Measurements from ENCODE around the gene CRYBA1. TPM values are rescaled to one million over a fixed set of nuclear protein-coding genes. Genes with fewer than 3 reads are reported as not detected.

Gene CRYBA1
- total RNA-seq, 2 donors from 2014 or later: not detected

DNA sequence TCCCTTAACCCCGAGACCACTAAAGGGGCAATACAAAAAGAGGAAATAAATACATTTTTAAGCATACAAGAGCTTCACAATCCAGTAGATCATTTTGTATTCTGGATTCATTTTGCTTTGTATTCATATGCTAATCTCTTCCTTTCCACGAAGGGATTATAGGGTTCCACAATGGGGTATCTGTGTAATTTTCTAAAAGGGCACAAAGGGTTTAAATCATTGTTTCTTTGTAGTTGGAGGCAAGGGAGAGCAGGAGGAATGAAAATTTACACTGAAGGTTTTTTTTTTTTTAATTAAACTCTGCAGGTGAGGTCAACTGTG, 47.9 kb downstream of the CRYBA1 start:
- Histone ChIP-seq H3K4me3 (peak overlapping the region; percentile 72 to 92), H3K27me3 (replicated peaks; ENCODE audit: insufficient read depth) (no peaks in the 10 kb centered on the region), H3K36me3 (no peaks in the 10 kb centered on the region), H3K9me3 (no peaks in the 10 kb centered on the region), H3K27ac (peak overlapping the region; percentile 92 to 99), H3K4me1 (replicated peaks) (peaks cover 6% of the 10 kb centered on the region)
- TF ChIP-seq POLR2AphosphoS5 (IDR thresholded peaks at IDR 0.05) (no peak), POLR2A (IDR thresholded peaks at IDR 0.05) (no peak)
- TF ChIP-seq, protein P1, sequence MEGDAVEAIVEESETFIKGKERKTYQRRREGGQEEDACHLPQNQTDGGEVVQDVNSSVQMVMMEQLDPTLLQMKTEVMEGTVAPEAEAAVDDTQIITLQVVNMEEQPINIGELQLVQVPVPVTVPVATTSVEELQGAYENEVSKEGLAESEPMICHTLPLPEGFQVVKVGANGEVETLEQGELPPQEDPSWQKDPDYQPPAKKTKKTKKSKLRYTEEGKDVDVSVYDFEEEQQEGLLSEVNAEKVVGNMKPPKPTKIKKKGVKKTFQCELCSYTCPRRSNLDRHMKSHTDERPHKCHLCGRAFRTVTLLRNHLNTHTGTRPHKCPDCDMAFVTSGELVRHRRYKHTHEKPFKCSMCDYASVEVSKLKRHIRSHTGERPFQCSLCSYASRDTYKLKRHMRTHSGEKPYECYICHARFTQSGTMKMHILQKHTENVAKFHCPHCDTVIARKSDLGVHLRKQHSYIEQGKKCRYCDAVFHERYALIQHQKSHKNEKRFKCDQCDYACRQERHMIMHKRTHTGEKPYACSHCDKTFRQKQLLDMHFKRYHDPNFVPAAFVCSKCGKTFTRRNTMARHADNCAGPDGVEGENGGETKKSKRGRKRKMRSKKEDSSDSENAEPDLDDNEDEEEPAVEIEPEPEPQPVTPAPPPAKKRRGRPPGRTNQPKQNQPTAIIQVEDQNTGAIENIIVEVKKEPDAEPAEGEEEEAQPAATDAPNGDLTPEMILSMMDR (IDR thresholded peaks at IDR 0.05): no peak
- intact Hi-C loops (cut with DNase I): loop anchor here (5.0 kb wide), 1 partner anchor 42 kb away; no protein-coding TSS in a partner anchor
- 3% methylated on average over 2 of the region's 2 CpGs for WGBS
- no peak for DNase-seq (ENCODE audit: low spot score)

DNA sequence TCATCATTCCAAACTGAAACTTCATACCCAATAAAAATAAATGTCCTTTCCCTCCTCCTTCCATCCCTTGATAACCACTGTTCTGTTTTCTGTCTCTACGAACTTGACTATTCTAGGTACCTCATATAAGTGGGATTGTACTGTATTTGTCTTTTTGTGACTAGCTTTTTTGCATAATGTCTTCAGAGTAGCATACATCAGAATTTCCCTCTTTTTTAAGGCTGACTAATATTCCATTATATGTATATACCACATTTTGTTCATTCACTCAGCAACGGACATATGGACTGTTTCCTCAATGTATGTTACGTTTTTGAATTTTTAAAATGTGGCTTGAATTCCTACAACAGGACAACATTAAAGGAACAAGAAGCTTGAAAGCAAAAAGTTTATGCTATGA, 48.8 kb downstream of the CRYBA1 start:
- TF ChIP-seq, protein P1 (IDR thresholded peaks at IDR 0.05): no peak
- no peak for TF ChIP-seq POLR2AphosphoS5 (IDR thresholded peaks at IDR 0.05)
- no peak for TF ChIP-seq POLR2A (IDR thresholded peaks at IDR 0.05)
- Histone ChIP-seq H3K27me3 (replicated peaks; ENCODE audit: insufficient read depth) (no peaks in the 10 kb centered on the region), H3K9me3 (no peaks in the 10 kb centered on the region), H3K36me3 (no peaks in the 10 kb centered on the region), H3K4me1 (replicated peaks) (peaks cover 6% of the 10 kb centered on the region), H3K27ac (no peak overlapping the region), H3K4me3 (no peak overlapping the region)
- WGBS: 91% methylated on average over 3 of the region's 3 CpGs
- DNase-seq (ENCODE audit: low spot score): no peak
- intact Hi-C loops (cut with DNase I): no loop called here

DNA sequence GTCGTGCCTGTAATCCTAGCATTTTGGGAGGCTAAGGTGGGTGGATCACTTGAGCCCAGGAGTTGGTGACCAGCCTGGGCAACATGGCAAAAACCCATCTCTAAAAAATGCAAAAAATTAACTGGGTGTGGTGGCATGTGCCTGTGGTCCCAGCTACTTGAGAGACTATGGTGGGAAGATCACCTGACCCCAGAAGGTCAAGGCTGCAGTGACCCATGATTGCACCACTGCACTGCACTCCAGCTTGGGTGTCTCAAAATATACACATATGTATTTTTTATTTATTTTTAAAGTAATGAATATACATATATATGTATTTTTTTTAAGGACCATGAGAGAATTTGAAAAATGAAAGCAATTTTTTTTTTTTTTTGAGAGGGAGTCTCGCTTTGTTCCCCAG, 52.4 kb downstream of the CRYBA1 start:
- H3K27ac ChIP-seq: no peak overlapping the region
- no peaks in the 10 kb centered on the region for H3K27me3 ChIP-seq (replicated peaks; ENCODE audit: insufficient read depth)
- no peak for DNase-seq (ENCODE audit: low spot score)
- WGBS: 91% methylated on average over 2 of the region's 2 CpGs
- H3K4me1 ChIP-seq (replicated peaks): no peaks in the 10 kb centered on the region
- TF ChIP-seq, protein P1 (IDR thresholded peaks at IDR 0.05): no peak
- H3K36me3 ChIP-seq: no peaks in the 10 kb centered on the region
- intact Hi-C loops (cut with DNase I): no loop called here
- no peaks in the 10 kb centered on the region for H3K9me3 ChIP-seq
- H3K4me3 ChIP-seq: no peak overlapping the region

DNA sequence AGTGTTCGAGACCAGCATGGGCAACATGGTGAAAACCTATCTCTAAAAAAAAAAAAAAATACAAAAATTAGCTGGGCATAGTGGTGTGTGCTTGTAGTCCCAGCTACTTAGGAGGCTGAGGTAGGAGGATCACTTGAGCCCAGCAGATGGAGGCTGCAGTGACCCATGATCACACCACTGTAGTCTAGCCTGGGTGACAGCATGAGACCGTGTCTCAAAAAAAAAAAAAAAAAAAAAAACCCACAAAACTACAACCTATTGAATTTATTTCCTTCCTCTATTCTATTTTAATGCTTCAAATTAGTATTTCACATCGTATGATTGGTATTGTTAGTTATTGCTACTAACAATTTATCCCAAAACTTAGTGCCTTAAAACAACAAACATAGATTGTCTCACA, 56.7 kb downstream of the CRYBA1 start:
- TF ChIP-seq POLR2A (IDR thresholded peaks at IDR 0.05): no peak
- TF ChIP-seq POLR2AphosphoS5 (IDR thresholded peaks at IDR 0.05): no peak
- TF ChIP-seq, protein P1 (IDR thresholded peaks at IDR 0.05): no peak
- no peak for DNase-seq (ENCODE audit: low spot score)
- Histone ChIP-seq H3K9me3 (no peaks in the 10 kb centered on the region), H3K4me3 (no peak overlapping the region), H3K27ac (no peak overlapping the region), H3K36me3 (no peaks in the 10 kb centered on the region), H3K4me1 (replicated peaks) (no peaks in the 10 kb centered on the region), H3K27me3 (replicated peaks; ENCODE audit: insufficient read depth) (no peaks in the 10 kb centered on the region)
- intact Hi-C loops (cut with DNase I): no loop called here
- WGBS: 86% methylated on average over 3 of the region's 3 CpGs

Other genes with a start within 250 kb of the CRYBA1 start
- gene SEZ6, start 240.8 kb upstream of the CRYBA1 start, total RNA-seq: 1 to 10 TPM in 1 of 2 donors, under 1 TPM in 1; 0.05 to 1.0 TPM
- 1 to 10 TPM; 3.1 to 6.2 TPM for gene PIPOX, start 203.7 kb upstream of the CRYBA1 start, total RNA-seq
- gene MYO18A, start 66.5 kb upstream of the CRYBA1 start, total RNA-seq: 10 to 100 TPM; 34.6 to 80.5 TPM
- gene NUFIP2, start 47.3 kb downstream of the CRYBA1 start, total RNA-seq: 10 to 100 TPM; 21.1 to 30.6 TPM
- 10 to 100 TPM; 27.4 to 80.5 TPM for gene TAOK1, start 143.5 kb downstream of the CRYBA1 start, total RNA-seq